Subcutaneous adipose tissue (tissue), 4 donors: ENCODE measurements around the gene PFDN4. TPM values are rescaled to one million over a fixed set of nuclear protein-coding genes. Genes with fewer than 3 reads are reported as not detected.

Experiments
- CTCF ChIP-seq: fragments of 450-650 bp; IDR thresholded peaks from one replicate; pipeline ENCODE4 v1.5.1; 2016; ENCODE audit warnings: low read depth, mild to moderate bottlenecking, control low read depth, antibody characterized with exemption, moderate library complexity
- total RNA-seq, 4 donors: library from RNA; depleted of rRNA; stranded (reverse); fragments of >200 nt; gene quantifications; one replicate each; pipeline ENCODE4 v1.1.0, GENCODE V29; 2016

PFDN4 gene
- 100 to 1,000 TPM in 1 of 4 donors, 10 to 100 TPM in 3; 53.9 to 127 (median 69.5) TPM for total RNA-seq

- TF ChIP-seq CTCF: no peak
Observed at GRCh38 chr20:54207743-54208547, at the start of gene PFDN4. Gene PFDN4, plus strand, starts transcription at chr20:54208087. Its CDS starts 14 bp downstream, at chr20:54208101.

GRCh38 chr20:54158226-54158625 lies 49.7 kb upstream of the PFDN4 start:
- TF ChIP-seq CTCF: no peak

GRCh38 chr20:54158856-54159418 lies 49.0 kb upstream of the PFDN4 start:
- TF ChIP-seq CTCF: peak; percentile 86

GRCh38 chr20:54160065-54161007 lies 47.6 kb upstream of the PFDN4 start:
- TF ChIP-seq CTCF: no peak

- no peak for TF ChIP-seq CTCF
Observed at GRCh38 chr20:54161008-54161820, 46.7 kb upstream of the PFDN4 start.

- no peak for TF ChIP-seq CTCF
Observed at GRCh38 chr20:54161821-54162149, 46.1 kb upstream of the PFDN4 start.
